Mammary epithelial cell (primary cell): ENCODE measurements around the gene LHX2.

Experiments
- EZH2 ChIP-seq: IDR thresholded peaks from 2 replicates; pipeline ENCODE4 v1.6.1; 2012; ENCODE audit warnings: low read length, inconsistent platforms, borderline replicate concordance
- TF ChIP-seq, protein P1 (sequence below), 2 donors: IDR thresholded peaks in 1 of 2; conservative IDR thresholded peaks in 1 of 2; 2 replicates each; pipeline ENCODE4 v1.5.1; 2011 to 2012; ENCODE audit warnings: inconsistent platforms in 2 of 2, low read length in 2 of 2, mild to moderate bottlenecking in 2 of 2, control low read depth in 1 of 2, low read depth in 1 of 2; ENCODE audit not compliant: insufficient read depth in 1 of 2; ENCODE audit errors: extremely low read depth in 1 of 2

GRCh38 chr9:124036578-124036977, 25.0 kb downstream of the LHX2 start:
- TF ChIP-seq, protein P1, sequence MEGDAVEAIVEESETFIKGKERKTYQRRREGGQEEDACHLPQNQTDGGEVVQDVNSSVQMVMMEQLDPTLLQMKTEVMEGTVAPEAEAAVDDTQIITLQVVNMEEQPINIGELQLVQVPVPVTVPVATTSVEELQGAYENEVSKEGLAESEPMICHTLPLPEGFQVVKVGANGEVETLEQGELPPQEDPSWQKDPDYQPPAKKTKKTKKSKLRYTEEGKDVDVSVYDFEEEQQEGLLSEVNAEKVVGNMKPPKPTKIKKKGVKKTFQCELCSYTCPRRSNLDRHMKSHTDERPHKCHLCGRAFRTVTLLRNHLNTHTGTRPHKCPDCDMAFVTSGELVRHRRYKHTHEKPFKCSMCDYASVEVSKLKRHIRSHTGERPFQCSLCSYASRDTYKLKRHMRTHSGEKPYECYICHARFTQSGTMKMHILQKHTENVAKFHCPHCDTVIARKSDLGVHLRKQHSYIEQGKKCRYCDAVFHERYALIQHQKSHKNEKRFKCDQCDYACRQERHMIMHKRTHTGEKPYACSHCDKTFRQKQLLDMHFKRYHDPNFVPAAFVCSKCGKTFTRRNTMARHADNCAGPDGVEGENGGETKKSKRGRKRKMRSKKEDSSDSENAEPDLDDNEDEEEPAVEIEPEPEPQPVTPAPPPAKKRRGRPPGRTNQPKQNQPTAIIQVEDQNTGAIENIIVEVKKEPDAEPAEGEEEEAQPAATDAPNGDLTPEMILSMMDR (conservative IDR thresholded peaks at IDR 0.05 in 1 of 2, IDR thresholded peaks at IDR 0.05 in 1 of 2; ENCODE audit: extremely low read depth in 1 of 2, insufficient read depth in 1 of 2, low read depth in 1 of 2, low read length in 2 of 2) = no peak
- no peak for TF ChIP-seq EZH2
